ENCODE data around the gene H19. TPM values are rescaled to one million over a fixed set of nuclear protein-coding genes. Genes with fewer than 3 reads are reported as not detected.

Gene H19
- total and polyA plus RNA-seq, 2 donors (not counting 1 experiment from before 2014, with no cell fraction given): 1.8 to 8.9 TPM

- H3K27ac ChIP-seq (ENCODE audit: insufficient read depth, low read length): no peak overlapping the region
- DNase-seq (ENCODE audit: low read depth in 2 of 2): no peak
- TF ChIP-seq, protein P1, sequence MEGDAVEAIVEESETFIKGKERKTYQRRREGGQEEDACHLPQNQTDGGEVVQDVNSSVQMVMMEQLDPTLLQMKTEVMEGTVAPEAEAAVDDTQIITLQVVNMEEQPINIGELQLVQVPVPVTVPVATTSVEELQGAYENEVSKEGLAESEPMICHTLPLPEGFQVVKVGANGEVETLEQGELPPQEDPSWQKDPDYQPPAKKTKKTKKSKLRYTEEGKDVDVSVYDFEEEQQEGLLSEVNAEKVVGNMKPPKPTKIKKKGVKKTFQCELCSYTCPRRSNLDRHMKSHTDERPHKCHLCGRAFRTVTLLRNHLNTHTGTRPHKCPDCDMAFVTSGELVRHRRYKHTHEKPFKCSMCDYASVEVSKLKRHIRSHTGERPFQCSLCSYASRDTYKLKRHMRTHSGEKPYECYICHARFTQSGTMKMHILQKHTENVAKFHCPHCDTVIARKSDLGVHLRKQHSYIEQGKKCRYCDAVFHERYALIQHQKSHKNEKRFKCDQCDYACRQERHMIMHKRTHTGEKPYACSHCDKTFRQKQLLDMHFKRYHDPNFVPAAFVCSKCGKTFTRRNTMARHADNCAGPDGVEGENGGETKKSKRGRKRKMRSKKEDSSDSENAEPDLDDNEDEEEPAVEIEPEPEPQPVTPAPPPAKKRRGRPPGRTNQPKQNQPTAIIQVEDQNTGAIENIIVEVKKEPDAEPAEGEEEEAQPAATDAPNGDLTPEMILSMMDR (conservative IDR thresholded peaks at IDR 0.05 in 1 of 2, IDR thresholded peaks at IDR 0.05 in 1 of 2; ENCODE audit: low read depth in 1 of 2, low read length in 2 of 2): no peak
- no peak for TF ChIP-seq EZH2 (IDR thresholded peaks at IDR 0.05; ENCODE audit: low read length, missing control alignments)
Measured at GRCh38 chr11:2039198-2039759, 41.6 kb upstream of the H19 start.

DNA sequence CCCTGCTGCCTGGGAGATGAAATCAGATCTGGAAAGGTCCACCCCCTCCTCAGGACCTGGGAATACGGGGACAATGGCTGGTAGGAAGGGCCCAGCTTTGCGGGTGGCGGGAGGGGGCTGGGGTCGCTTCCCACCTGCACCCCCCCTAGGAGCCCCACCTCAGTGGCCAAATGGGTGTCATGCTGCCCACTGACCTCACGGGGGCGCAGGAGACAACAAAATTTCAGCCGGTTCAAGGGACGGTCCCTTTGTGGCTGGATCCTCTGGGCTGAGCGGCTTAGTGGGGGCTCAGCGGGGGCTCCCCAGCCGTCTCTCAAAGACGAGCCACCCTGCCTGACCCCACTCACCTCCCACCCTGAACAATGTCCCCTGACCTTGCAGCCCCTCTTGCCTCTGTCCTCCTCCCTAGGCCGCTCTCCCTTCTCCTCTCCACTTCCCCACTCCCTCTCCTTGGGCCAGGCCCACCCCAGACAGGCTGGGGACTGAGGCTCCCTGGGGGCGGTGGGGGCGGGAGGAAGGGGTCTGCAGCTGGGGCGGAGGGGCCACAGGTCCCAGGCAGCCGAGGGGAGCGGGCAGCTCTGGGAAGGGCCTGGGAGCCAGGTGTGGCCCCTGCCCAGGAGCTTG lies 39.3 kb upstream of the H19 start:
- no peaks in the 10 kb centered on the region for H4K20me1 ChIP-seq (ENCODE audit: control insufficient read depth, extremely low read depth, insufficient read depth, low read length)
- TF ChIP-seq, protein P1 (conservative IDR thresholded peaks at IDR 0.05 in 1 of 2, IDR thresholded peaks at IDR 0.05 in 1 of 2; ENCODE audit: low read depth in 1 of 2, low read length in 2 of 2): no peak
- TF ChIP-seq EZH2 (IDR thresholded peaks at IDR 0.05; ENCODE audit: low read length, missing control alignments): no peak
- H3K9me3 ChIP-seq (ENCODE audit: control insufficient read depth, insufficient read depth, low read depth, low read length): no peaks in the 10 kb centered on the region
- H3K4me1 ChIP-seq (ENCODE audit: control insufficient read depth, extremely low read depth, insufficient read depth, low read length): no peaks in the 10 kb centered on the region
- H3K4me2 ChIP-seq (ENCODE audit: extremely low read depth, insufficient read depth, low read length): no peak overlapping the region
- no peak overlapping the region for H3K27ac ChIP-seq (ENCODE audit: insufficient read depth, low read length)
- no peak overlapping the region for H2AFZ ChIP-seq (ENCODE audit: low read length)
- no peak for DNase-seq (ENCODE audit: low read depth in 2 of 2)
- H3K27me3 ChIP-seq (ENCODE audit: control insufficient read depth, insufficient read depth, low read length): no peaks in the 10 kb centered on the region
- no peaks in the 10 kb centered on the region for H3K79me2 ChIP-seq (ENCODE audit: control insufficient read depth, insufficient read depth, low read length)
- H3K36me3 ChIP-seq (ENCODE audit: control insufficient read depth, insufficient read depth, low read length): no peaks in the 10 kb centered on the region
- no peak overlapping the region for H3K9ac ChIP-seq (ENCODE audit: insufficient read depth, low read length)
- H3K4me3 ChIP-seq (replicated peaks in 1 of 4; ENCODE audit: control extremely low read depth in 1 of 4, insufficient read depth in 1 of 4, low read depth in 3 of 4, low read length in 4 of 4): no peak overlapping the region

More at GRCh38 chr11:2039198-2039759, 41.6 kb upstream of the H19 start:
- Histone ChIP-seq H3K4me1 (ENCODE audit: control insufficient read depth, extremely low read depth, insufficient read depth, low read length) (no peaks in the 10 kb centered on the region), H3K36me3 (ENCODE audit: control insufficient read depth, insufficient read depth, low read length) (no peaks in the 10 kb centered on the region), H3K9ac (ENCODE audit: insufficient read depth, low read length) (no peak overlapping the region), H3K4me3 (replicated peaks in 1 of 4; ENCODE audit: control extremely low read depth in 1 of 4, insufficient read depth in 1 of 4, low read depth in 3 of 4, low read length in 4 of 4) (no peak overlapping the region), H3K9me3 (ENCODE audit: control insufficient read depth, insufficient read depth, low read depth, low read length) (no peaks in the 10 kb centered on the region), H2AFZ (ENCODE audit: low read length) (no peak overlapping the region), H3K27me3 (ENCODE audit: control insufficient read depth, insufficient read depth, low read length) (no peaks in the 10 kb centered on the region), H3K4me2 (ENCODE audit: extremely low read depth, insufficient read depth, low read length) (no peak overlapping the region), H4K20me1 (ENCODE audit: control insufficient read depth, extremely low read depth, insufficient read depth, low read length) (no peaks in the 10 kb centered on the region), H3K79me2 (ENCODE audit: control insufficient read depth, insufficient read depth, low read length) (no peaks in the 10 kb centered on the region)

- Histone ChIP-seq H3K4me2 (ENCODE audit: extremely low read depth, insufficient read depth, low read length) (no peak overlapping the region), H3K27me3 (ENCODE audit: control insufficient read depth, insufficient read depth, low read length) (no peaks in the 10 kb centered on the region), H3K36me3 (ENCODE audit: control insufficient read depth, insufficient read depth, low read length) (no peaks in the 10 kb centered on the region), H3K79me2 (ENCODE audit: control insufficient read depth, insufficient read depth, low read length) (no peaks in the 10 kb centered on the region), H3K4me3 (replicated peaks in 1 of 4; ENCODE audit: control extremely low read depth in 1 of 4, insufficient read depth in 1 of 4, low read depth in 3 of 4, low read length in 4 of 4) (no peak overlapping the region), H4K20me1 (ENCODE audit: control insufficient read depth, extremely low read depth, insufficient read depth, low read length) (no peaks in the 10 kb centered on the region), H3K4me1 (ENCODE audit: control insufficient read depth, extremely low read depth, insufficient read depth, low read length) (no peaks in the 10 kb centered on the region), H3K27ac (ENCODE audit: insufficient read depth, low read length) (no peak overlapping the region), H3K9me3 (ENCODE audit: control insufficient read depth, insufficient read depth, low read depth, low read length) (no peaks in the 10 kb centered on the region), H2AFZ (ENCODE audit: low read length) (no peak overlapping the region), H3K9ac (ENCODE audit: insufficient read depth, low read length) (no peak overlapping the region)
- DNase-seq (ENCODE audit: low read depth in 2 of 2): no peak
- TF ChIP-seq, protein P1 (conservative IDR thresholded peaks at IDR 0.05 in 1 of 2, IDR thresholded peaks at IDR 0.05 in 1 of 2; ENCODE audit: low read depth in 1 of 2, low read length in 2 of 2): no peak
- TF ChIP-seq EZH2 (IDR thresholded peaks at IDR 0.05; ENCODE audit: low read length, missing control alignments): no peak
Measured at GRCh38 chr11:2035382-2035781, 37.7 kb upstream of the H19 start.
